Aorta (tissue), 5 donors: ENCODE data around the gene LMX1A. TPM values are rescaled to one million over a fixed set of nuclear protein-coding genes. Genes with fewer than 3 reads are reported as not detected.

Experiments
- ATAC-seq: fragments of 200-7000 bp; cut with Tn5 transposase; one replicate; pipeline ENCODE4 v1.9.1; 2022; ENCODE audit warnings: moderate library complexity; ENCODE audit not compliant: low FRiP score
- DNase-seq, 2 donors: peaks; one replicate each; pipeline ENCODE4 v3.0.0-alpha.2; 2020
- H3K27ac ChIP-seq, 2 donors: one replicate each; pipeline ENCODE4 v1.5.1; 2013; ENCODE audit warnings: low read length in 2 of 2, mild to moderate bottlenecking in 2 of 2, moderate library complexity in 2 of 2, control low read depth in 1 of 2, inconsistent platforms in 1 of 2, low read depth in 1 of 2
- H3K27me3 ChIP-seq, 2 donors: one replicate each; pipeline ENCODE4 v1.6.1; 2013; ENCODE audit warnings: control low read depth in 1 of 2, low read length in 1 of 2, mild to moderate bottlenecking in 1 of 2, moderate library complexity in 1 of 2; ENCODE audit not compliant: insufficient read depth in 2 of 2, control insufficient read depth in 1 of 2
- H3K36me3 ChIP-seq, 2 donors: one replicate each; pipeline ENCODE4 v1.6.1; 2013; ENCODE audit warnings: control low read depth in 1 of 2, low read length in 1 of 2, mild to moderate bottlenecking in 1 of 2; ENCODE audit not compliant: insufficient read depth in 2 of 2, control insufficient read depth in 1 of 2
- H3K4me1 ChIP-seq, 2 donors: one replicate each; pipeline ENCODE4 v1.6.1; 2013; ENCODE audit warnings: low read length in 2 of 2, control low read depth in 1 of 2, mild to moderate bottlenecking in 1 of 2, moderate library complexity in 1 of 2; ENCODE audit not compliant: insufficient read depth in 2 of 2, control insufficient read depth in 1 of 2
- H3K4me3 ChIP-seq, 2 donors: one replicate each; pipeline ENCODE4 v1.5.1; 2013; ENCODE audit warnings: low read length in 2 of 2, control low read depth in 1 of 2, mild to moderate bottlenecking in 1 of 2
- H3K9me3 ChIP-seq: one replicate; pipeline ENCODE4 v1.6.1; 2013; ENCODE audit warnings: mild to moderate bottlenecking, low read length; ENCODE audit not compliant: control insufficient read depth
- WGBS, 2 donors: extraction: QIAGEN DNeasy Blood & Tissue Kit; methylation state at CpG; one replicate each; pipeline ENCODE4 v1.1.7; 2013; 5-methylcytosine and 5-hydroxymethylcytosine counted together
- intact Hi-C, 2 donors: fragments of 100-400 bp; cut with DNase I; formaldehyde crosslinking; loops; one replicate each; pipeline versions ENCODE4 v1.14.2 to v1.15.0; 2022
- polyA plus RNA-seq, 2 donors: library from polyadenylated mRNA; stranded (reverse); fragments of 200-250 nt; gene quantifications; one replicate each; pipeline ENCODE4 v1.2.3, GENCODE V29; 2013
- total RNA-seq, 2 donors: library from RNA; stranded (reverse); fragmentation: NEBNext Ultra II Directional; extraction: Animal tissue kit (Norgen Biotek cat#: 25700); gene quantifications; one replicate each; pipeline ENCODE4 v1.2.1, GENCODE V29; 2021
- donor health status: healthy with polysubstance abuse.
- donor health status: Bipolar disorder and iron deficiency.
- donor health status: DM: no; HTN: no; CAD: no.
- donor health status: DM: no; HTN: no; CAD: no.
- donor health status: DM: yes; HTN: yes; CAD: no.

LMX1A gene
- total and polyA plus RNA-seq, 4 donors = 0.25 to 0.84 TPM; not detected in 2

- H3K27ac ChIP-seq = no peak overlapping the region
- H3K36me3 ChIP-seq = no peaks in the 10 kb centered on the region
- no peaks in the 10 kb centered on the region for H3K4me1 ChIP-seq
- ATAC-seq = no peak
- H3K9me3 ChIP-seq = peaks cover 2% of the 10 kb centered on the region
- H3K27me3 ChIP-seq = no peaks in the 10 kb centered on the region
- DNase-seq = no peak
- no peak overlapping the region for H3K4me3 ChIP-seq
- intact Hi-C loops = no loop called here
- 78 to 81% methylated on average over 2 of the region's 2 CpGs for WGBS, 2 donors
Measured at GRCh38 chr1:165215676-165216075, 140.8 kb downstream of the LMX1A start.

GRCh38 chr1:165212229-165212628 is 144.3 kb downstream of the LMX1A start:
- intact Hi-C loops = no loop called here
- WGBS, 2 donors = 62 to 63% methylated on average over 3 of the region's 3 CpGs
- no peaks in the 10 kb centered on the region for H3K27me3 ChIP-seq
- DNase-seq (no peak), ATAC-seq (no peak)
- no peak overlapping the region for H3K4me3 ChIP-seq
- H3K36me3 ChIP-seq = no peaks in the 10 kb centered on the region
- H3K9me3 ChIP-seq = no peaks in the 10 kb centered on the region
- no peaks in the 10 kb centered on the region for H3K4me1 ChIP-seq
- no peak overlapping the region for H3K27ac ChIP-seq

GRCh38 chr1:165207853-165208515 is 148.5 kb downstream of the LMX1A start:
- no peaks in the 10 kb centered on the region for H3K4me1 ChIP-seq
- ATAC-seq = no peak
- WGBS, 2 donors = 38 to 40% methylated on average over 5 of the region's 5 CpGs
- DNase-seq = no peak
- H3K27me3 ChIP-seq = no peaks in the 10 kb centered on the region
- no peak overlapping the region for H3K27ac ChIP-seq
- H3K9me3 ChIP-seq = no peaks in the 10 kb centered on the region
- H3K36me3 ChIP-seq = no peaks in the 10 kb centered on the region
- H3K4me3 ChIP-seq = no peak overlapping the region
- intact Hi-C loops = no loop called here

- WGBS, 2 donors = 45 to 50% methylated on average over 3 of the region's 3 CpGs
- Histone ChIP-seq H3K36me3 (no peaks in the 10 kb centered on the region), H3K4me3 (no peak overlapping the region), H3K27ac (no peak overlapping the region), H3K27me3 (no peaks in the 10 kb centered on the region), H3K9me3 (no peaks in the 10 kb centered on the region), H3K4me1 (no peaks in the 10 kb centered on the region)
- DNase-seq (no peak), ATAC-seq (no peak)
- intact Hi-C loops = no loop called here
Measured at GRCh38 chr1:165205145-165205544, 151.4 kb downstream of the LMX1A start.

GRCh38 chr1:165204548-165204947 is 152.0 kb downstream of the LMX1A start:
- no peak for DNase-seq
- 73 to 77% methylated on average over 1 of the region's 1 CpG for WGBS, 2 donors
- no peaks in the 10 kb centered on the region for H3K36me3 ChIP-seq
- intact Hi-C loops = no loop called here
- H3K9me3 ChIP-seq = no peaks in the 10 kb centered on the region
- no peak for ATAC-seq
- no peaks in the 10 kb centered on the region for H3K27me3 ChIP-seq
- no peak overlapping the region for H3K27ac ChIP-seq
- no peaks in the 10 kb centered on the region for H3K4me1 ChIP-seq
- no peak overlapping the region for H3K4me3 ChIP-seq

GRCh38 chr1:165191087-165191486 is 165.4 kb downstream of the LMX1A start:
- Histone ChIP-seq H3K9me3 (peaks cover 1% of the 10 kb centered on the region), H3K36me3 (no peaks in the 10 kb centered on the region), H3K4me1 (no peaks in the 10 kb centered on the region), H3K27ac (no peak overlapping the region), H3K4me3 (no peak overlapping the region), H3K27me3 (peaks cover 0 to 3% of the 10 kb centered on the region in 2 donors)
- WGBS, 2 donors = 66 to 74% methylated on average over 4 of the region's 4 CpGs
- intact Hi-C loops = no loop called here
- ATAC-seq = no peak
- no peak for DNase-seq

- H3K9me3 ChIP-seq = peaks cover 1% of the 10 kb centered on the region
- no peak for DNase-seq
- H3K27me3 ChIP-seq = no peaks in the 10 kb centered on the region
- H3K4me3 ChIP-seq = no peak overlapping the region
- no peak for ATAC-seq
- no peak overlapping the region for H3K27ac ChIP-seq
- no peaks in the 10 kb centered on the region for H3K4me1 ChIP-seq
- 80 to 82% methylated on average over 4 of the region's 4 CpGs for WGBS, 2 donors
- H3K36me3 ChIP-seq = no peaks in the 10 kb centered on the region
- intact Hi-C loops = no loop called here
Measured at GRCh38 chr1:165189913-165190312, 166.6 kb downstream of the LMX1A start.

GRCh38 chr1:165189011-165189410 is 167.5 kb downstream of the LMX1A start:
- H3K4me3 ChIP-seq = no peak overlapping the region
- H3K9me3 ChIP-seq = peaks cover 1% of the 10 kb centered on the region
- H3K27ac ChIP-seq = no peak overlapping the region
- WGBS, 2 donors = 62 to 85% methylated on average over 2 of the region's 2 CpGs
- no peak for DNase-seq
- no peaks in the 10 kb centered on the region for H3K36me3 ChIP-seq
- H3K27me3 ChIP-seq = no peaks in the 10 kb centered on the region
- ATAC-seq = no peak
- no peaks in the 10 kb centered on the region for H3K4me1 ChIP-seq
- intact Hi-C loops = no loop called here
